Measurements from ENCODE around the gene IFNL4. TPM values are rescaled to one million over a fixed set of nuclear protein-coding genes. Genes with fewer than 3 reads are reported as not detected.

IFNL4 gene
- total and polyA plus RNA-seq, 10 of the 15 experiments (the other 5 are each of a cell fraction or from before 2014, with no cell fraction given) = not detected

DNA sequence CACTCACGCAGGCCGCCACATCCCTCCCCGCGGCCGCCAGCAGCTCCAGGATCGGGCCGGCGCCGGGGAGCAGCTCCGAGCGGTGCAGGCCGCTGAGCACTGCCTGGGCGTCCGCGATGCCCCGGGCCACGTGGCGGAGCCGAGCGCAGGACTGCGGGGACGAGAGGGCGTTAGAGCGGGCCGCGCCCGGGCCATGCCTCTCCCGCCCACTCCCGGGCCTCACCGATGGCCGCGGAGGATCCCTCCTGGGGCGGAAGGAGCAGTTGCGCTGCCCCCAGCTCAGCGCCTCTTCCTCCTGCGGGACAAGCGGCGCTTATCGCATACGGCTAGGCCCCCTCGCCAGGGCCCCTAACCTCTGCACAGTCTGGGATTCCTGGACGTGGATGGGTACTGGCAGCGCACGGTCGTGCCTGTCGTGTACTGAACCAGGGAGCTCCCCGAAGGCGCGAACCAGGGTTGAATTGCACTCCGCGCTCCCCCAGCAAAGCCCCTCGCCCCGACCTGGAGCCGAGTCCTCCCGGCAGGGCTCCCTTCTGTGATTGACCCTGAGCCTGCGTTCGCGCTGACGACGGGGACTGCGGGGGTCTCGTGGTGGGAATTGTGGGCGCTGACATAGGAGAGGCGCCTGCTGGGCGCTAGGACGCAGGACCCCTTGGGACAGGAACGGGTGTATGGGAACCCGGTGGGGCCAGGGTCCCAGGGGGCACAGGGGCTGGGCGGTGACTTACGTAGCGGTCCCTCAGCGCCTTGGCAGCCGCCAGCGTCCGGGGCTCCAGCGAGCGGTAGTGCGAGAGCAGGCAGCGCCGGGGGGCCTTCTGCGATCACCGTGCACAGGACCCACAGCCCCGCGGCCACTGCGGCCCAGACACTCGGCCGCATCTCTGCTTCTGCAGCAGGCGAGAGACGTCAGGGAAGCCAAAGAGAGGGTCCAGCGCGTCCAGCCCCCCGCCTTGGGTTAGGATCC, 673 bp downstream of the IFNL4 start:
- H3K79me2 ChIP-seq (ENCODE audit: control insufficient read depth, insufficient read depth, low read length) = no peaks in the 10 kb centered on the region
- in situ Hi-C loops (cut with MboI) = no loop called here
- no TSS peak for BruUV-seq (replicated peaks)
- SMC1A ChIA-PET (ENCODE audit: uncharacterized antibody, unreplicated experiment) = no interaction called here
- no peak overlapping the region for H3K4me2 ChIP-seq (ENCODE audit: control insufficient read depth, insufficient read depth)
- FAIRE-seq = no peak
- H3K4me1 ChIP-seq (ENCODE audit: control insufficient read depth, insufficient read depth, low read length) = no peaks in the 10 kb centered on the region
- intact Hi-C loops (cut with micrococcal nuclease; ENCODE audit: unreplicated experiment) = no loop called here
- H2AFZ ChIP-seq (ENCODE audit: control insufficient read depth, low read depth, low read length) = no peak overlapping the region
- H3K9me3 ChIP-seq (replicated peaks; ENCODE audit: control insufficient read depth, insufficient read depth, low read length) = no peaks in the 10 kb centered on the region
- no peak overlapping the region for H3K9ac ChIP-seq (ENCODE audit: control insufficient read depth, insufficient read depth, low read length)
- no peak overlapping the region for H3K4me3 ChIP-seq
- 78% methylated on average over 57 of the region's 92 CpGs for WGBS (ENCODE audit: insufficient coverage, insufficient replicate concordance, low lambda C conversion rate, missing lambda C conversion rate)
- POLR2A ChIA-PET = no interaction called here
- TF ChIP-seq, protein P1, sequence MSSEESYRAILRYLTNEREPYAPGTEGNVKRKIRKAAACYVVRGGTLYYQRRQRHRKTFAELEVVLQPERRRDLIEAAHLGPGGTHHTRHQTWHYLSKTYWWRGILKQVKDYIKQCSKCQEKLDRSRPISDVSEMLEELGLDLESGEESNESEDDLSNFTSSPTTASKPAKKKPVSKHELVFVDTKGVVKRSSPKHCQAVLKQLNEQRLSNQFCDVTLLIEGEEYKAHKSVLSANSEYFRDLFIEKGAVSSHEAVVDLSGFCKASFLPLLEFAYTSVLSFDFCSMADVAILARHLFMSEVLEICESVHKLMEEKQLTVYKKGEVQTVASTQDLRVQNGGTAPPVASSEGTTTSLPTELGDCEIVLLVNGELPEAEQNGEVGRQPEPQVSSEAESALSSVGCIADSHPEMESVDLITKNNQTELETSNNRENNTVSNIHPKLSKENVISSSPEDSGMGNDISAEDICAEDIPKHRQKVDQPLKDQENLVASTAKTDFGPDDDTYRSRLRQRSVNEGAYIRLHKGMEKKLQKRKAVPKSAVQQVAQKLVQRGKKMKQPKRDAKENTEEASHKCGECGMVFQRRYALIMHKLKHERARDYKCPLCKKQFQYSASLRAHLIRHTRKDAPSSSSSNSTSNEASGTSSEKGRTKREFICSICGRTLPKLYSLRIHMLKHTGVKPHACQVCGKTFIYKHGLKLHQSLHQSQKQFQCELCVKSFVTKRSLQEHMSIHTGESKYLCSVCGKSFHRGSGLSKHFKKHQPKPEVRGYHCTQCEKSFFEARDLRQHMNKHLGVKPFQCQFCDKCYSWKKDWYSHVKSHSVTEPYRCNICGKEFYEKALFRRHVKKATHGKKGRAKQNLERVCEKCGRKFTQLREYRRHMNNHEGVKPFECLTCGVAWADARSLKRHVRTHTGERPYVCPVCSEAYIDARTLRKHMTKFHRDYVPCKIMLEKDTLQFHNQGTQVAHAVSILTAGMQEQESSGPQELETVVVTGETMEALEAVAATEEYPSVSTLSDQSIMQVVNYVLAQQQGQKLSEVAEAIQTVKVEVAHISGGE (CRISPR knock-in tag; IDR thresholded peaks at IDR 0.05) = no peak
- TF ChIP-seq, protein P2, sequence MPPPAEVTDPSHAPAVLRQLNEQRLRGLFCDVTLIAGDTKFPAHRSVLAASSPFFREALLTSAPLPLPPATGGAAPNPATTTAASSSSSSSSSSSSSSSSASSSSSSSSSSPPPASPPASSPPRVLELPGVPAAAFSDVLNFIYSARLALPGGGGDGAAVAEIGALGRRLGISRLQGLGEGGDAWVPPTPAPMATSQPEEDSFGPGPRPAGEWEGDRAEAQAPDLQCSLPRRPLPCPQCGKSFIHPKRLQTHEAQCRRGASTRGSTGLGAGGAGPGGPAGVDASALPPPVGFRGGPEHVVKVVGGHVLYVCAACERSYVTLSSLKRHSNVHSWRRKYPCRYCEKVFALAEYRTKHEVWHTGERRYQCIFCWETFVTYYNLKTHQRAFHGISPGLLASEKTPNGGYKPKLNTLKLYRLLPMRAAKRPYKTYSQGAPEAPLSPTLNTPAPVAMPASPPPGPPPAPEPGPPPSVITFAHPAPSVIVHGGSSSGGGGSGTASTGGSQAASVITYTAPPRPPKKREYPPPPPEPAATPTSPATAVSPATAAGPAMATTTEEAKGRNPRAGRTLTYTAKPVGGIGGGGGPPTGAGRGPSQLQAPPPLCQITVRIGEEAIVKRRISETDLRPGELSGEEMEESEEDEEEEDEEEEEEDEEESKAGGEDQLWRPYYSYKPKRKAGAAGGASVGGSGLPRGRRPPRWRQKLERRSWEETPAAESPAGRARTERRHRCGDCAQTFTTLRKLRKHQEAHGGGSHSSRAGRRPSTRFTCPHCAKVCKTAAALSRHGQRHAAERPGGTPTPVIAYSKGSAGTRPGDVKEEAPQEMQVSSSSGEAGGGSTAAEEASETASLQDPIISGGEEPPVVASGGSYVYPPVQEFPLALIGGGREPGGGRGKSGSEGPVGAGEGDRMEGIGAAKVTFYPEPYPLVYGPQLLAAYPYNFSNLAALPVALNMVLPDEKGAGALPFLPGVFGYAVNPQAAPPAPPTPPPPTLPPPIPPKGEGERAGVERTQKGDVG (CRISPR knock-in tag; IDR thresholded peaks at IDR 0.05) = no peak
- no peak for TF ChIP-seq ESRRA (IDR thresholded peaks at IDR 0.05; ENCODE audit: low read length)
- TF ChIP-seq HDAC6 (IDR thresholded peaks at IDR 0.05; ENCODE audit: unreplicated experiment) = no peak
- TF ChIP-seq CREM (IDR thresholded peaks at IDR 0.05; ENCODE audit: low read depth) = no peak
- no peak for DNase-seq (ENCODE audit: low read depth, low spot score)
- RAD21 ChIA-PET (ENCODE audit: unreplicated experiment) = no interaction called here
- no peaks in the 10 kb centered on the region for H3K36me3 ChIP-seq (ENCODE audit: control insufficient read depth in 2 of 2, insufficient read depth in 2 of 2, low read length in 1 of 2)
- no peaks in the 10 kb centered on the region for H4K20me1 ChIP-seq (ENCODE audit: control insufficient read depth, insufficient read depth)
- peak; percentile 28; the same call in 1 of the 3 replicates for ATAC-seq
- H3K27ac ChIP-seq (ENCODE audit: control insufficient read depth, insufficient read depth) = no peak overlapping the region
- peaks cover 2% of the 10 kb centered on the region in 2 experiments; a peak in 3 of 4 replicates for H3K27me3 ChIP-seq (replicated peaks in 1 of 2; ENCODE audit: control insufficient read depth in 2 of 2, insufficient read depth in 2 of 2, low read length in 1 of 2)
- CTCF ChIA-PET = no interaction called here
